ENCODE data around the gene TSEN54. TPM values are rescaled to one million over a fixed set of nuclear protein-coding genes. Genes with fewer than 3 reads are reported as not detected.

Gene TSEN54
- total and polyA plus RNA-seq, 4 donors = 9.1 to 15.1 (median 12.3) TPM

DNA sequence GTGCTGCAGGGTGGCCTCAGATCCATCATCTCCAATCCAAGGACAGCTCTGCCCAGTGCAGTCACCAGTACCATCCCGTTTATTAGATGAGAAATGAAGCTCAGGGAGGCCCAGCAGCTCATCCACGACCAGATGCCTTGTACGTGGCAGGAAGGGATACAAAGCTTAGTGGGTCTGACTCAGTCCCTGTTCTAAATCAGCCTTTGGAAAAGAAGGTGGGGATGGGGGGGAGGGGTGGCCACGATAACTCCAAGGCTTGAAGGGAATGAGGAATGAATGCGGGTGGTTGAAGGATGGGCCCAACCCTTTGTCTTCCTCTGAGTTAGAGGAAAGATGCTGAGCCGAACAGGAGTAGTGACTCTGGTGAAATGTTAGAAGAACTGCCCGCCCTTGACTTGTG is 34.9 kb downstream of the TSEN54 start:
- H3K4me1 ChIP-seq (ENCODE audit: control insufficient read depth in 4 of 4, insufficient read depth in 4 of 4, low read length in 3 of 4) = peaks cover 3 to 14% (median 8%) of the 10 kb centered on the region in 4 donors
- no peak for TF ChIP-seq YY1 (IDR thresholded peaks at IDR 0.05)
- no peak for TF ChIP-seq TAF1 (conservative IDR thresholded peaks at IDR 0.05)
- TF ChIP-seq, protein P1, sequence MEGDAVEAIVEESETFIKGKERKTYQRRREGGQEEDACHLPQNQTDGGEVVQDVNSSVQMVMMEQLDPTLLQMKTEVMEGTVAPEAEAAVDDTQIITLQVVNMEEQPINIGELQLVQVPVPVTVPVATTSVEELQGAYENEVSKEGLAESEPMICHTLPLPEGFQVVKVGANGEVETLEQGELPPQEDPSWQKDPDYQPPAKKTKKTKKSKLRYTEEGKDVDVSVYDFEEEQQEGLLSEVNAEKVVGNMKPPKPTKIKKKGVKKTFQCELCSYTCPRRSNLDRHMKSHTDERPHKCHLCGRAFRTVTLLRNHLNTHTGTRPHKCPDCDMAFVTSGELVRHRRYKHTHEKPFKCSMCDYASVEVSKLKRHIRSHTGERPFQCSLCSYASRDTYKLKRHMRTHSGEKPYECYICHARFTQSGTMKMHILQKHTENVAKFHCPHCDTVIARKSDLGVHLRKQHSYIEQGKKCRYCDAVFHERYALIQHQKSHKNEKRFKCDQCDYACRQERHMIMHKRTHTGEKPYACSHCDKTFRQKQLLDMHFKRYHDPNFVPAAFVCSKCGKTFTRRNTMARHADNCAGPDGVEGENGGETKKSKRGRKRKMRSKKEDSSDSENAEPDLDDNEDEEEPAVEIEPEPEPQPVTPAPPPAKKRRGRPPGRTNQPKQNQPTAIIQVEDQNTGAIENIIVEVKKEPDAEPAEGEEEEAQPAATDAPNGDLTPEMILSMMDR (IDR thresholded peaks at IDR 0.05; ENCODE audit: low read depth, low read length, missing input control) = no peak
- TF ChIP-seq, protein P2, sequence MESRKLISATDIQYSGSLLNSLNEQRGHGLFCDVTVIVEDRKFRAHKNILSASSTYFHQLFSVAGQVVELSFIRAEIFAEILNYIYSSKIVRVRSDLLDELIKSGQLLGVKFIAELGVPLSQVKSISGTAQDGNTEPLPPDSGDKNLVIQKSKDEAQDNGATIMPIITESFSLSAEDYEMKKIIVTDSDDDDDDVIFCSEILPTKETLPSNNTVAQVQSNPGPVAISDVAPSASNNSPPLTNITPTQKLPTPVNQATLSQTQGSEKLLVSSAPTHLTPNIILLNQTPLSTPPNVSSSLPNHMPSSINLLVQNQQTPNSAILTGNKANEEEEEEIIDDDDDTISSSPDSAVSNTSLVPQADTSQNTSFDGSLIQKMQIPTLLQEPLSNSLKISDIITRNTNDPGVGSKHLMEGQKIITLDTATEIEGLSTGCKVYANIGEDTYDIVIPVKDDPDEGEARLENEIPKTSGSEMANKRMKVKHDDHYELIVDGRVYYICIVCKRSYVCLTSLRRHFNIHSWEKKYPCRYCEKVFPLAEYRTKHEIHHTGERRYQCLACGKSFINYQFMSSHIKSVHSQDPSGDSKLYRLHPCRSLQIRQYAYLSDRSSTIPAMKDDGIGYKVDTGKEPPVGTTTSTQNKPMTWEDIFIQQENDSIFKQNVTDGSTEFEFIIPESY (IDR thresholded peaks at IDR 0.05) = no peak
- TF ChIP-seq HNF4G (IDR thresholded peaks at IDR 0.05) = no peak
- no peak for TF ChIP-seq JUND (IDR thresholded peaks at IDR 0.05)
- no peak for TF ChIP-seq GABPA (IDR thresholded peaks at IDR 0.05 in 1 of 2, conservative IDR thresholded peaks at IDR 0.05 in 1 of 2)
- TF ChIP-seq RAD21 (IDR thresholded peaks at IDR 0.05) = no peak
- no peak for TF ChIP-seq SP1 (IDR thresholded peaks at IDR 0.05)
- TF ChIP-seq EGR1 (IDR thresholded peaks at IDR 0.05; ENCODE audit: low read depth in 2 of 2) = no peak
- TF ChIP-seq, protein P3, sequence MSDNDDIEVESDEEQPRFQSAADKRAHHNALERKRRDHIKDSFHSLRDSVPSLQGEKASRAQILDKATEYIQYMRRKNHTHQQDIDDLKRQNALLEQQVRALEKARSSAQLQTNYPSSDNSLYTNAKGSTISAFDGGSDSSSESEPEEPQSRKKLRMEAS (IDR thresholded peaks at IDR 0.05) = no peak
- TF ChIP-seq FOXA1 (IDR thresholded peaks at IDR 0.05) = no peak
- no peak for TF ChIP-seq RXRA (IDR thresholded peaks at IDR 0.05)
- TF ChIP-seq FOXA2 (IDR thresholded peaks at IDR 0.05) = no peak
- no peak overlapping the region for H3K27ac ChIP-seq (ENCODE audit: low read depth in 1 of 2, low read length in 2 of 2)
- WGBS = 91% methylated on average over 7 of the region's 7 CpGs
- H3K4me3 ChIP-seq (ENCODE audit: low read depth in 1 of 3, low read length in 3 of 3) = no peak overlapping the region
- no peak overlapping the region for H3K9ac ChIP-seq (ENCODE audit: low read depth in 1 of 2, low read length in 2 of 2)
- DNase-seq (ENCODE audit: low spot score) = no peak
- H3K36me3 ChIP-seq (ENCODE audit: control insufficient read depth in 4 of 4, insufficient read depth in 3 of 4, low read depth in 1 of 4, low read length in 3 of 4) = peaks cover 0 to 6% (median 2%) of the 10 kb centered on the region in 4 donors
- H3K9me3 ChIP-seq (ENCODE audit: control insufficient read depth in 4 of 4, low read length in 3 of 4) = no peaks in the 10 kb centered on the region
- no peaks in the 10 kb centered on the region for H3K27me3 ChIP-seq (ENCODE audit: control insufficient read depth in 4 of 4, insufficient read depth in 4 of 4, low read length in 3 of 4)

DNA sequence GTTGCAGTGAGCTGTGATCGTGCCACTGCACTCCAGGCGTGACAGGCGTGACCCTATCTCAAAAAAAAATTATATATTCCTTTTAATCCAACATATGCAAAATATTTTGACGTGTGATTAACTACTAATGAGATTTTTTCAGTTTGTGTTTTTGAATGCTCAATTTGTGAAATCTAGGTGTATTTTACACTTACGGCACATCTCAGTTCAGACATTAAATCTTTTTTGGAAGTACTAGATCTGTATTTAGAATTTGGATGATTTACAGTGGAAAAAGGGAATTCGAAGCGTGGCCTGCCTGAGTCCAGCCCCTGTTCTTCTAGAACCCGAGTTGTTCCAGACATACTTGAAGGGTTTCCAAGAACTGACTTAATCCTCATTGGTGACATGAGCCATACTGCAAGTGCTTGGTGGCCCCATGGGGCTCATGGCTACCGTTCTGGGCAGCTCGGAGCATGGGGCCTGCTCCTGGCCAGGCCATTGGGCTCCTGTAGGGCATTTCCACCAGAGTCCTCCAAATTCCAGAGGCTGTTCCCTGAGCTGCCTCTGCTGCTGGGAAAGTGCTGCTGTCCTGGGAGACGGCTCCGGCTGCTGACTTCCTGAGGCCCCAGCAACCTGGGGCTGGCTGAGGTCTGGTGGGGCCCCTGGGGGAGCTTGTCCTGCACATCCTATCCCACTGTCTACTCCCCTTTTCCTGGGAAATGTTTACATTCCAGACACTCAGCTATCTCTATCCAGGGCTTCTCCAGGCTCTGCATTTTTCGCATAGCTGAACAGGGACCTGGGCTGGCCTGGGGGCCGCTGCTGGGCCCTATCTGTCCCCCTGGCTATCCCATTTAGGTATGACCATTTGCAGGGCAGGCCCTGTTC is 36.3 kb downstream of the TSEN54 start:
- no peak overlapping the region for H3K27ac ChIP-seq (ENCODE audit: low read depth in 1 of 2, low read length in 2 of 2)
- WGBS = 92% methylated on average over 14 of the region's 14 CpGs
- no peaks in the 10 kb centered on the region for H3K9me3 ChIP-seq (ENCODE audit: control insufficient read depth in 4 of 4, low read length in 3 of 4)
- peaks cover 3 to 26% (median 18%) of the 10 kb centered on the region in 4 donors for H3K4me1 ChIP-seq (ENCODE audit: control insufficient read depth in 4 of 4, insufficient read depth in 4 of 4, low read length in 3 of 4)
- DNase-seq (ENCODE audit: low spot score) = no peak
- no peaks in the 10 kb centered on the region for H3K27me3 ChIP-seq (ENCODE audit: control insufficient read depth in 4 of 4, insufficient read depth in 4 of 4, low read length in 3 of 4)
- no peak overlapping the region for H3K4me3 ChIP-seq (ENCODE audit: low read depth in 1 of 3, low read length in 3 of 3)
- H3K36me3 ChIP-seq (ENCODE audit: control insufficient read depth in 4 of 4, insufficient read depth in 3 of 4, low read depth in 1 of 4, low read length in 3 of 4) = peaks cover 0 to 2% (median under 1%) of the 10 kb centered on the region in 4 donors
- no peak overlapping the region for H3K9ac ChIP-seq (ENCODE audit: low read depth in 1 of 2, low read length in 2 of 2)
- TF ChIP-seq EGR1 (IDR thresholded peaks at IDR 0.05; ENCODE audit: low read depth in 2 of 2) = no peak
- TF ChIP-seq, protein P1 (IDR thresholded peaks at IDR 0.05; ENCODE audit: low read depth, low read length, missing input control) = no peak
- TF ChIP-seq FOXA1 (IDR thresholded peaks at IDR 0.05) = no peak
- TF ChIP-seq FOXA2 (IDR thresholded peaks at IDR 0.05) = no peak
- TF ChIP-seq HNF4A (conservative IDR thresholded peaks at IDR 0.05) = no peak
- TF ChIP-seq GABPA (IDR thresholded peaks at IDR 0.05 in 1 of 2, conservative IDR thresholded peaks at IDR 0.05 in 1 of 2) = no peak
- TF ChIP-seq HNF4G (IDR thresholded peaks at IDR 0.05) = no peak
- TF ChIP-seq JUND (IDR thresholded peaks at IDR 0.05) = no peak
- TF ChIP-seq, protein P3 (IDR thresholded peaks at IDR 0.05) = no peak
- no peak for TF ChIP-seq RAD21 (IDR thresholded peaks at IDR 0.05)
- TF ChIP-seq, protein P4, sequence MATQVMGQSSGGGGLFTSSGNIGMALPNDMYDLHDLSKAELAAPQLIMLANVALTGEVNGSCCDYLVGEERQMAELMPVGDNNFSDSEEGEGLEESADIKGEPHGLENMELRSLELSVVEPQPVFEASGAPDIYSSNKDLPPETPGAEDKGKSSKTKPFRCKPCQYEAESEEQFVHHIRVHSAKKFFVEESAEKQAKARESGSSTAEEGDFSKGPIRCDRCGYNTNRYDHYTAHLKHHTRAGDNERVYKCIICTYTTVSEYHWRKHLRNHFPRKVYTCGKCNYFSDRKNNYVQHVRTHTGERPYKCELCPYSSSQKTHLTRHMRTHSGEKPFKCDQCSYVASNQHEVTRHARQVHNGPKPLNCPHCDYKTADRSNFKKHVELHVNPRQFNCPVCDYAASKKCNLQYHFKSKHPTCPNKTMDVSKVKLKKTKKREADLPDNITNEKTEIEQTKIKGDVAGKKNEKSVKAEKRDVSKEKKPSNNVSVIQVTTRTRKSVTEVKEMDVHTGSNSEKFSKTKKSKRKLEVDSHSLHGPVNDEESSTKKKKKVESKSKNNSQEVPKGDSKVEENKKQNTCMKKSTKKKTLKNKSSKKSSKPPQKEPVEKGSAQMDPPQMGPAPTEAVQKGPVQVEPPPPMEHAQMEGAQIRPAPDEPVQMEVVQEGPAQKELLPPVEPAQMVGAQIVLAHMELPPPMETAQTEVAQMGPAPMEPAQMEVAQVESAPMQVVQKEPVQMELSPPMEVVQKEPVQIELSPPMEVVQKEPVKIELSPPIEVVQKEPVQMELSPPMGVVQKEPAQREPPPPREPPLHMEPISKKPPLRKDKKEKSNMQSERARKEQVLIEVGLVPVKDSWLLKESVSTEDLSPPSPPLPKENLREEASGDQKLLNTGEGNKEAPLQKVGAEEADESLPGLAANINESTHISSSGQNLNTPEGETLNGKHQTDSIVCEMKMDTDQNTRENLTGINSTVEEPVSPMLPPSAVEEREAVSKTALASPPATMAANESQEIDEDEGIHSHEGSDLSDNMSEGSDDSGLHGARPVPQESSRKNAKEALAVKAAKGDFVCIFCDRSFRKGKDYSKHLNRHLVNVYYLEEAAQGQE (IDR thresholded peaks at IDR 0.05) = no peak
- no peak for TF ChIP-seq SP1 (IDR thresholded peaks at IDR 0.05)
- TF ChIP-seq YY1 (IDR thresholded peaks at IDR 0.05) = no peak
- TF ChIP-seq, protein P5, sequence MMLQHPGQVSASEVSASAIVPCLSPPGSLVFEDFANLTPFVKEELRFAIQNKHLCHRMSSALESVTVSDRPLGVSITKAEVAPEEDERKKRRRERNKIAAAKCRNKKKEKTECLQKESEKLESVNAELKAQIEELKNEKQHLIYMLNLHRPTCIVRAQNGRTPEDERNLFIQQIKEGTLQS (IDR thresholded peaks at IDR 0.05) = no peak
- no peak for TF ChIP-seq RXRA (IDR thresholded peaks at IDR 0.05)
